Measurements from ENCODE around the gene LRRFIP1.

Gene LRRFIP1

GRCh38 chr2:237680702-237681478, 53.5 kb downstream of the LRRFIP1 start:
- H2AFZ ChIP-seq (ENCODE audit: low read length) = no peak overlapping the region
- H3K79me1 ChIP-seq (ENCODE audit: low read depth, low read length) = no peaks in the 10 kb centered on the region
- H3K9me3 ChIP-seq (replicated peaks in 1 of 2; ENCODE audit: control insufficient read depth in 2 of 2, insufficient read depth in 1 of 2, low read depth in 1 of 2, low read length in 2 of 2) = peaks cover 0 to 2% of the 10 kb centered on the region in 2 donors
- no peak overlapping the region for H3K4me3 ChIP-seq (ENCODE audit: low read length in 2 of 2)
- H4K8ac ChIP-seq (ENCODE audit: low read depth, low read length) = no peak overlapping the region
- H3K4me1 ChIP-seq (ENCODE audit: control insufficient read depth in 2 of 2, insufficient read depth in 1 of 2, low read depth in 1 of 2, low read length in 2 of 2) = peaks cover 0 to 4% of the 10 kb centered on the region in 2 donors
- no peak overlapping the region for H3K9ac ChIP-seq (ENCODE audit: low read depth, low read length, poor library complexity)
- no peak overlapping the region for H2AK5ac ChIP-seq (ENCODE audit: low read depth, low read length)
- no peaks in the 10 kb centered on the region for H3K27me3 ChIP-seq (ENCODE audit: control insufficient read depth in 3 of 3, insufficient read depth in 3 of 3, low read depth in 1 of 3, low read length in 3 of 3)
- H3K4ac ChIP-seq (ENCODE audit: low read length) = no peak overlapping the region
- H2BK120ac ChIP-seq (ENCODE audit: low read depth, low read length) = no peak overlapping the region
- H3K18ac ChIP-seq (ENCODE audit: low read length) = no peak overlapping the region
- H3K23ac ChIP-seq (ENCODE audit: low read depth, low read length, poor library complexity) = no peak overlapping the region
- no CpG with 5 or more reads among the region's 8 CpGs for WGBS, 2 donors (ENCODE audit: extremely low coverage in 2 of 2, insufficient read length in 2 of 2, insufficient replicate concordance in 1 of 2)
- no peak overlapping the region for H3K4me2 ChIP-seq (ENCODE audit: insufficient read depth, low read length, poor library complexity, severe bottlenecking)
- H3K27ac ChIP-seq (replicated peaks; ENCODE audit: low read length) = no peak overlapping the region
- H2BK5ac ChIP-seq (ENCODE audit: low read length) = no peak overlapping the region
- H4K91ac ChIP-seq (ENCODE audit: low read depth, low read length, poor library complexity) = no peak overlapping the region
- H2BK15ac ChIP-seq (ENCODE audit: low read length) = no peak overlapping the region
- H2BK12ac ChIP-seq (ENCODE audit: low read length) = no peak overlapping the region
- no peak overlapping the region for H3K14ac ChIP-seq (ENCODE audit: low read length)
- H3K36me3 ChIP-seq (replicated peaks in 1 of 2; ENCODE audit: control insufficient read depth in 2 of 2, insufficient read depth in 2 of 2, low read length in 2 of 2) = peaks cover 0 to 15% of the 10 kb centered on the region in 2 donors
- DNase-seq (ENCODE audit: low spot score) = no peak

GRCh38 chr2:237682151-237682550, 54.8 kb downstream of the LRRFIP1 start:
- Histone ChIP-seq H3K4me3 (ENCODE audit: low read length in 2 of 2) (no peak overlapping the region), H2BK15ac (ENCODE audit: low read length) (no peak overlapping the region), H3K4ac (ENCODE audit: low read length) (no peak overlapping the region), H2AK5ac (ENCODE audit: low read depth, low read length) (no peak overlapping the region), H3K23ac (ENCODE audit: low read depth, low read length, poor library complexity) (no peak overlapping the region), H3K27ac (replicated peaks; ENCODE audit: low read length) (no peak overlapping the region), H3K79me1 (ENCODE audit: low read depth, low read length) (peaks cover 2% of the 10 kb centered on the region), H3K9ac (ENCODE audit: low read depth, low read length, poor library complexity) (no peak overlapping the region), H4K91ac (ENCODE audit: low read depth, low read length, poor library complexity) (no peak overlapping the region), H3K9me3 (replicated peaks in 1 of 2; ENCODE audit: control insufficient read depth in 2 of 2, insufficient read depth in 1 of 2, low read depth in 1 of 2, low read length in 2 of 2) (peaks cover 0 to 4% of the 10 kb centered on the region in 2 donors), H3K27me3 (ENCODE audit: control insufficient read depth in 3 of 3, insufficient read depth in 3 of 3, low read depth in 1 of 3, low read length in 3 of 3) (no peaks in the 10 kb centered on the region), H2AFZ (ENCODE audit: low read length) (no peak overlapping the region), H3K18ac (ENCODE audit: low read length) (no peak overlapping the region), H2BK120ac (ENCODE audit: low read depth, low read length) (no peak overlapping the region), H2BK12ac (ENCODE audit: low read length) (no peak overlapping the region), H3K4me1 (ENCODE audit: control insufficient read depth in 2 of 2, insufficient read depth in 1 of 2, low read depth in 1 of 2, low read length in 2 of 2) (no peaks in the 10 kb centered on the region), H3K36me3 (replicated peaks in 1 of 2; ENCODE audit: control insufficient read depth in 2 of 2, insufficient read depth in 2 of 2, low read length in 2 of 2) (peaks cover 0 to 15% of the 10 kb centered on the region in 2 donors), H4K8ac (ENCODE audit: low read depth, low read length) (no peak overlapping the region), H3K4me2 (ENCODE audit: insufficient read depth, low read length, poor library complexity, severe bottlenecking) (no peak overlapping the region), H2BK5ac (ENCODE audit: low read length) (no peak overlapping the region), H3K14ac (ENCODE audit: low read length) (no peak overlapping the region)
- no peak for DNase-seq (ENCODE audit: low spot score)
- no CpG with 5 or more reads among the region's 7 CpGs for WGBS, 2 donors (ENCODE audit: extremely low coverage in 2 of 2, insufficient read length in 2 of 2, insufficient replicate concordance in 1 of 2)

GRCh38 chr2:237682856-237683670, 55.7 kb downstream of the LRRFIP1 start:
- H2BK12ac ChIP-seq (ENCODE audit: low read length) = no peak overlapping the region
- H2BK15ac ChIP-seq (ENCODE audit: low read length) = no peak overlapping the region
- peaks cover 0 to 4% of the 10 kb centered on the region in 2 donors for H3K9me3 ChIP-seq (replicated peaks in 1 of 2; ENCODE audit: control insufficient read depth in 2 of 2, insufficient read depth in 1 of 2, low read depth in 1 of 2, low read length in 2 of 2)
- H3K9ac ChIP-seq (ENCODE audit: low read depth, low read length, poor library complexity) = no peak overlapping the region
- H3K4me1 ChIP-seq (ENCODE audit: control insufficient read depth in 2 of 2, insufficient read depth in 1 of 2, low read depth in 1 of 2, low read length in 2 of 2) = no peaks in the 10 kb centered on the region
- H3K4ac ChIP-seq (ENCODE audit: low read length) = no peak overlapping the region
- H3K4me2 ChIP-seq (ENCODE audit: insufficient read depth, low read length, poor library complexity, severe bottlenecking) = no peak overlapping the region
- H3K79me1 ChIP-seq (ENCODE audit: low read depth, low read length) = peaks cover 2% of the 10 kb centered on the region
- no peak overlapping the region for H3K23ac ChIP-seq (ENCODE audit: low read depth, low read length, poor library complexity)
- H2BK120ac ChIP-seq (ENCODE audit: low read depth, low read length) = no peak overlapping the region
- H3K4me3 ChIP-seq (ENCODE audit: low read length in 2 of 2) = no peak overlapping the region
- no peak overlapping the region for H3K18ac ChIP-seq (ENCODE audit: low read length)
- DNase-seq (ENCODE audit: low spot score) = no peak
- no peak overlapping the region for H3K14ac ChIP-seq (ENCODE audit: low read length)
- no CpG with 5 or more reads among the region's 18 CpGs for WGBS, 2 donors (ENCODE audit: extremely low coverage in 2 of 2, insufficient read length in 2 of 2, insufficient replicate concordance in 1 of 2)
- H2BK5ac ChIP-seq (ENCODE audit: low read length) = no peak overlapping the region
- peak overlapping the region; percentile 6 for H4K8ac ChIP-seq (ENCODE audit: low read depth, low read length)
- no peaks in the 10 kb centered on the region for H3K27me3 ChIP-seq (ENCODE audit: control insufficient read depth in 3 of 3, insufficient read depth in 3 of 3, low read depth in 1 of 3, low read length in 3 of 3)
- no peak overlapping the region for H4K91ac ChIP-seq (ENCODE audit: low read depth, low read length, poor library complexity)
- H3K36me3 ChIP-seq (replicated peaks in 1 of 2; ENCODE audit: control insufficient read depth in 2 of 2, insufficient read depth in 2 of 2, low read length in 2 of 2) = peaks cover 0 to 15% of the 10 kb centered on the region in 2 donors
- no peak overlapping the region for H2AFZ ChIP-seq (ENCODE audit: low read length)
- H2AK5ac ChIP-seq (ENCODE audit: low read depth, low read length) = no peak overlapping the region
- H3K27ac ChIP-seq (replicated peaks; ENCODE audit: low read length) = no peak overlapping the region

GRCh38 chr2:237685408-237685807, 58.0 kb downstream of the LRRFIP1 start:
- Histone ChIP-seq H3K4me1 (ENCODE audit: control insufficient read depth in 2 of 2, insufficient read depth in 1 of 2, low read depth in 1 of 2, low read length in 2 of 2) (no peaks in the 10 kb centered on the region), H3K4me3 (ENCODE audit: low read length in 2 of 2) (no peak overlapping the region), H4K8ac (ENCODE audit: low read depth, low read length) (no peak overlapping the region), H2AK5ac (ENCODE audit: low read depth, low read length) (no peak overlapping the region), H3K36me3 (replicated peaks in 1 of 2; ENCODE audit: control insufficient read depth in 2 of 2, insufficient read depth in 2 of 2, low read length in 2 of 2) (peaks cover 0 to 15% of the 10 kb centered on the region in 2 donors), H2BK5ac (ENCODE audit: low read length) (no peak overlapping the region), H3K27me3 (ENCODE audit: control insufficient read depth in 3 of 3, insufficient read depth in 3 of 3, low read depth in 1 of 3, low read length in 3 of 3) (no peaks in the 10 kb centered on the region), H3K79me1 (ENCODE audit: low read depth, low read length) (peaks cover 2% of the 10 kb centered on the region), H3K27ac (replicated peaks; ENCODE audit: low read length) (no peak overlapping the region), H3K18ac (ENCODE audit: low read length) (no peak overlapping the region), H4K91ac (ENCODE audit: low read depth, low read length, poor library complexity) (no peak overlapping the region), H3K23ac (ENCODE audit: low read depth, low read length, poor library complexity) (no peak overlapping the region), H3K9ac (ENCODE audit: low read depth, low read length, poor library complexity) (no peak overlapping the region), H3K14ac (ENCODE audit: low read length) (no peak overlapping the region), H2BK12ac (ENCODE audit: low read length) (no peak overlapping the region), H3K4ac (ENCODE audit: low read length) (no peak overlapping the region), H2BK15ac (ENCODE audit: low read length) (no peak overlapping the region), H3K9me3 (replicated peaks in 1 of 2; ENCODE audit: control insufficient read depth in 2 of 2, insufficient read depth in 1 of 2, low read depth in 1 of 2, low read length in 2 of 2) (peaks cover 0 to 4% of the 10 kb centered on the region in 2 donors), H2BK120ac (ENCODE audit: low read depth, low read length) (no peak overlapping the region), H3K4me2 (ENCODE audit: insufficient read depth, low read length, poor library complexity, severe bottlenecking) (no peak overlapping the region), H2AFZ (ENCODE audit: low read length) (no peak overlapping the region)
- DNase-seq (ENCODE audit: low spot score) = no peak
- no CpG with 5 or more reads among the region's 5 CpGs for WGBS, 2 donors (ENCODE audit: extremely low coverage in 2 of 2, insufficient read length in 2 of 2, insufficient replicate concordance in 1 of 2)
